Neural cell (in vitro differentiated cells): Measurements from ENCODE around the gene BLOC1S3.

Experiments used
- CTCF ChIP-seq: fragments of 450-650 bp; IDR thresholded peaks from 2 replicates; pipeline ENCODE4 v1.5.1; 2014; ENCODE audit warnings: antibody characterized with exemption, mild to moderate bottlenecking, moderate library complexity; ENCODE audit not compliant: poor library complexity, severe bottlenecking
- EZH2 ChIP-seq: fragments of 200-600, 300-800 bp; shearing (Covaris generic), sonication (generic); IDR thresholded peaks from 2 replicates; pipeline ENCODE4 v1.6.1; 2014; ENCODE audit warnings: antibody characterized with exemption, low read length, borderline replicate concordance, mild to moderate bottlenecking; ENCODE audit not compliant: insufficient read depth, poor library complexity, severe bottlenecking
- RAD21 ChIP-seq: fragments of 450-650 bp; conservative IDR thresholded peaks from 2 replicates; pipeline ENCODE4 v1.6.1; 2014; ENCODE audit warnings: antibody characterized with exemption, mild to moderate bottlenecking, moderate library complexity
- REST ChIP-seq: IDR thresholded peaks from 2 replicates; pipeline ENCODE4 v1.6.1; 2012; ENCODE audit warnings: borderline replicate concordance

- no peak for TF ChIP-seq CTCF
- TF ChIP-seq REST: no peak
- no peak for TF ChIP-seq EZH2
- no peak for TF ChIP-seq RAD21
These were observed 5.9 kb upstream of the BLOC1S3 start for GRCh38 chr19:45172611-45173208.
